NCI-H446 treated with DMSO at 0.1 percent for 48 hours (cell line): ENCODE data around the gene CMTM8.

ENCODE experiments used
- DNase-seq: peaks from one replicate; lab custom pipeline; 2025; lab: John Stamatoyannopoulos, UW

CMTM8 gene

GRCh38 chr3:32410367-32411246 is 172.1 kb downstream of the CMTM8 start:
- DNase-seq: no peak

GRCh38 chr3:32411442-32411841 is 173.0 kb downstream of the CMTM8 start:
- DNase-seq: no peak

- peak; percentile 25 for DNase-seq
These were observed 174.4 kb downstream of the CMTM8 start for GRCh38 chr3:32412887-32413286.

- no peak for DNase-seq
These were observed 175.5 kb downstream of the CMTM8 start for GRCh38 chr3:32413845-32414521.

GRCh38 chr3:32414522-32415202 is 176.2 kb downstream of the CMTM8 start:
- DNase-seq: no peak

- no peak for DNase-seq
These were observed 181.3 kb downstream of the CMTM8 start for GRCh38 chr3:32419742-32420125.
